RWPE2 (cell line): Measurements from ENCODE around the gene WNT3A.
"Not testable (repeated sequence)": the region's sequence is repeated elsewhere in the genome, so short reads cannot be mapped to it uniquely, and the experiment has no call there.

Experiments used
- ATAC-seq: fragments of 200-7000 bp; cut with Tn5 transposase; 3 replicates; pipeline ENCODE4 v1.9.1; 2021; ENCODE audit warnings: low read depth
- DNase-seq: peaks from one replicate; pipeline ENCODE4 v3.0.0-alpha.2; 2020; ENCODE audit warnings: low spot score
- H3K27ac ChIP-seq: fragments of 450-650 bp; 2 replicates; pipeline ENCODE4 v1.5.1; 2017; ENCODE audit warnings: mild to moderate bottlenecking; ENCODE audit not compliant: poor library complexity, severe bottlenecking
- H3K27me3 ChIP-seq: fragments of 250-450 bp; sonication (Bioruptor Pico); 2 replicates; pipeline ENCODE4 v1.5.1; 2021; ENCODE audit warnings: mild to moderate bottlenecking, moderate library complexity; ENCODE audit not compliant: insufficient read depth, poor library complexity, severe bottlenecking
- H3K36me3 ChIP-seq: fragments of 250-450 bp; sonication (Bioruptor Pico); 2 replicates; pipeline ENCODE4 v1.5.1; 2020; ENCODE audit warnings: low read depth, mild to moderate bottlenecking, moderate library complexity
- H3K4me1 ChIP-seq: fragments of 250-450 bp; sonication (Bioruptor Pico); 2 replicates; pipeline ENCODE4 v1.5.1; 2021; ENCODE audit warnings: mild to moderate bottlenecking, moderate library complexity; ENCODE audit not compliant: insufficient read depth, poor library complexity, severe bottlenecking
- H3K4me3 ChIP-seq: fragments of 250-450 bp; sonication (Bioruptor Pico); 2 replicates; pipeline ENCODE4 v1.5.1; 2021; ENCODE audit warnings: mild to moderate bottlenecking, moderate library complexity; ENCODE audit not compliant: severe bottlenecking
- H3K9me3 ChIP-seq: fragments of 250-450 bp; sonication (Bioruptor Pico); 2 replicates; pipeline ENCODE4 v1.5.1; 2021; ENCODE audit warnings: mild to moderate bottlenecking, moderate library complexity; ENCODE audit not compliant: severe bottlenecking
- CTCF ChIP-seq: fragments of 450-650 bp; IDR thresholded peaks from one replicate; pipeline ENCODE4 v1.5.1; 2017; ENCODE audit warnings: mild to moderate bottlenecking, moderate library complexity; ENCODE audit not compliant: poor library complexity, severe bottlenecking

The WNT3A gene

DNA sequence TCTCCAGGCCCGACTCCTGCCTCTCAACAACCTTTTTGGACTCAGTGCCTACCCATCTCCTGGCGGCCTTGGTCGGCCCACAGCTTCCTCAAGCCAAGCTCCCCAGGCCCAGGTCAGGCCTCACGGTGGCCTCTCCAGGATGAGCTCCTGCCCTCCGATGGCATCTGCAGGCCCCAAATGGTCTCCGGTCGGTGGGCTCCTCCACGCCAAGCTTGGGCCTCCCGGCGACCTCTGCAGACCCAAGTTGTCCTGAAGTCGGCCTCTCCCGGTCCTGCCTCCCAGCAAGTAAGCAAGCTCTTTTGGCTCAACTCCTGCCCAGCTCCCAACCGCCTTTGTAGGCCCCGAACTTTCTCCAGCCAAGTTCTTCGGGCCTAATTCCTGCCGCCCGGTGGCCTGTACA, 35.6 kb upstream of the WNT3A start:
- not testable (repeated sequence) for H3K36me3 ChIP-seq, H3K27ac ChIP-seq, H3K4me1 ChIP-seq, ATAC-seq, DNase-seq, H3K4me3 ChIP-seq, H3K9me3 ChIP-seq, H3K27me3 ChIP-seq

DNA sequence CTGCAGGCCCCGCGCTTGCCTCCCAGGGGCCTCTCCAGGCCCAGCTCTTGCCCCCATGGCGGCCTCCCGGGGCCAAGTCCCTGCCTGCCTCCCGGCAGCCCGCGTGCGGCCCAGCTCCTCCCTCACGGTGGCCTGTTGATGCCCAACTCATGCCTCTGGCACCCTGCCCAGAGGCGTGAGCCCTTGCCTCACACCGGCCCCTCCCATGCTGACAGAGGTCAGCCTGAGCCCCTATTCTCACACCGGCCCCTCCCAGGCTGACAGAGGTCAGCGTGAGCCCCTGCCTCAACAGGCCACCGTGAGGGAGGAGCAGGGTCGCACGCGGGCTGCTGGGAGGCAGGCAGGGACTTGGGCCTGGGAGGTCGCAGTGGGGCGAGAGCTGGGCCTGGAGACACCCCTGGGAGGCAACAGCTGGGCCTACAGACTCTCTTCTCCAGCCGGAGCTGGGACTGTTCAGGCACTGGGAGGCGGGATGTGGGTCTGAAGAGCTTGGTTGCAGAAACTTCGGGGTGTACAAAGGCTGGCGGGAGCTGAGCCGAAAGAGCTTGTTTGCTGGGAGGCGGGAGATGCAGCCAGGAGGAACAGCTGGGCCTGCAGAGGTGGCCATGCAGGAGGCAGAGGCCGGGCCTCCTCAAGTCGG, 35.0 kb upstream of the WNT3A start:
- DNase-seq, H3K36me3 ChIP-seq, H3K4me3 ChIP-seq, H3K9me3 ChIP-seq, ATAC-seq, H3K27ac ChIP-seq, H3K27me3 ChIP-seq, H3K4me1 ChIP-seq: not testable (repeated sequence)

- H3K4me3 ChIP-seq, H3K27ac ChIP-seq, DNase-seq, H3K9me3 ChIP-seq, ATAC-seq, H3K36me3 ChIP-seq, H3K27me3 ChIP-seq, H3K4me1 ChIP-seq: not testable (repeated sequence)
These were observed 34.5 kb upstream of the WNT3A start for GRCh38 chr1:227972283-227972679.

GRCh38 chr1:227972843-227973374, 33.9 kb upstream of the WNT3A start:
- H3K27me3 ChIP-seq, H3K9me3 ChIP-seq, H3K36me3 ChIP-seq, H3K4me1 ChIP-seq, ATAC-seq, DNase-seq, H3K27ac ChIP-seq, H3K4me3 ChIP-seq: not testable (repeated sequence)

GRCh38 chr1:227973724-227974288, 33.0 kb upstream of the WNT3A start:
- not testable (repeated sequence) for ATAC-seq, H3K4me3 ChIP-seq

DNA sequence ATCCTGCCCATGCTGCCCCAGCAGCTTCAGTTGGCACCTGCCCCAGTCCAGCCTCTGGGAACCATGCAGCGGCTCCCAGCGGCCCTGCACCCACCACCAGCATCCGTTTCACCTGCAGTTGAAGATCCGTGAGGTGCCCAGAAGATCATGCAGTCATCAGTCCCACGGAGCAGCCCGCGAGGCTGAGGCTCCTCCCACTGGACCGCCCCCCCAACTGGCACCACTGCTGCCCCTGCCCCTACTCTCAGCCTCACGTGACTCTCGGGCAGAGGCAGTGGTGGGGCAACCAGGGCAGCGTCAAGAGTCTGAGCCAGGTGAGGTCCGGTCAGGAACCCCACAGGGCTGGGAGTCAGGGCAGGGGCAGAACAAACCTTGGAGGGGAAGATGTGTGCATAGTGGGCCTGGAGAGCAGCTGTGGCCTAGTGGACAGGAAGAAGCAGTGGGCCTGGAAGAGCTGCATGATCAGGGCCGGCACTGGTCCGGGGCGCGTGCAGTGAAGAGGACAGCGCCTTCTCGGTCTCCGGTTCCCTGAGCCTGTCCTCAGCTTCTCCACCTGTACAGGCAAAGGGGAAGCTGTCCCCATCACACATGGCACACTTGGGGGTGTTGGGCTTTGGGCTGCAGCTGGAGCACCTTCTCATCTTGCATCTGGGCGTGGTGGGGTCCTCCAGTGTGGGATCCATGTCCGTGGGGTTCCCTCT, 31.1 kb upstream of the WNT3A start:
- not testable (repeated sequence) for H3K27ac ChIP-seq, ATAC-seq, H3K9me3 ChIP-seq, H3K27me3 ChIP-seq, H3K4me1 ChIP-seq, DNase-seq, H3K36me3 ChIP-seq, H3K4me3 ChIP-seq

More at GRCh38 chr1:227973724-227974288, 33.0 kb upstream of the WNT3A start:
- not testable (repeated sequence) for H3K27me3 ChIP-seq, H3K9me3 ChIP-seq, H3K27ac ChIP-seq, DNase-seq, H3K4me1 ChIP-seq, H3K36me3 ChIP-seq

- no peaks in the 10 kb centered on the region for H3K4me1 ChIP-seq
- no peaks in the 10 kb centered on the region for H3K27me3 ChIP-seq
- no peaks in the 10 kb centered on the region for H3K9me3 ChIP-seq
- H3K36me3 ChIP-seq = no peaks in the 10 kb centered on the region
- H3K27ac ChIP-seq = no peak overlapping the region
- TF ChIP-seq CTCF = no peak
- no peak overlapping the region for H3K4me3 ChIP-seq
- DNase-seq (no peak), ATAC-seq (no peak)
These were observed 19.6 kb upstream of the WNT3A start for GRCh38 chr1:227987181-227987580.
